Left forelimb (tissue), 1 donor: ENCODE measurements around the gene ZNF629.

Experiments used
- DNase-seq: peaks from one replicate; pipeline ENCODE4 v3.0.0-alpha.2; 2018; ENCODE audit warnings: low spot score

ZNF629 gene

DNA sequence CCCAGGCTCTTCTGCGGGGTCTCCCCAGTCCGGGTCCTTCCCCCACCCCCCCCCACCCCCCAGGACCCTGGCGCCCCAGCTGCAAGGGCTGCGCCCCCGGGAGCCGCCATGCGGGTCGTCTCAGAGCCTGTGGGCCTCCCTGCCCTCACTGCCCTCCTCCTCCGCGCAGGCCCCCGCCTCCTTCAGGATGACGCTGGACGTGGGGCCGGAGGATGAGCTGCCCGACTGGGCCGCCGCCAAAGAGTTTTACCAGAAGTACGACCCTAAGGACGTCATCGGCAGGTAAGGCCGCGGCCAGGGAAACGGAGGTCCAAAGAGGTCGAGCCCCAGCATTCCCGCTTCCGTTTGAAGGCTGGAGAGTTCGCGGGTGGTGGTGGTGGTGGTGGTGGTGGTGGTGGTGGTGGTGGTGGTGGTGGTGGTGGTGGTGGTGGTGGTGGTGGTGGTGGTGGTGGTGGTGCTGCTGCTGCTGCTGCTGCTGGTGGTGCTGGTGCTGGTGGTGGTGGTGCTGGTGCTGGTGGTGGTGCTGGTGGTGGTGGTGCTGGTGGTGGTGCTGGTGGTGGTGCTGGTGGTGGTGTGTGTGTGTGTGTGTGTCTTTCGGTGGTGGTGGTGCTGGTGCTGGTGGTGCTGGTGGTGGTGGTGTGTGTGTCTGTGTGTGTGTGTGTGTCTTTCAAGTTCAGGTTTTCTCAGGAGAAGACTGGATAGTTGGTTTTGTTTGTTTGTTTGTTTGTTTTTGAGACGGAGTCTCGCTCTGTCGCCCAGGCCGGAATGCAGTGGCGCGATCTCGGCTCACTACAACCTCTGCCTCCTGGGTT is 38.2 kb downstream of the ZNF629 start:
- no peak for DNase-seq

DNA sequence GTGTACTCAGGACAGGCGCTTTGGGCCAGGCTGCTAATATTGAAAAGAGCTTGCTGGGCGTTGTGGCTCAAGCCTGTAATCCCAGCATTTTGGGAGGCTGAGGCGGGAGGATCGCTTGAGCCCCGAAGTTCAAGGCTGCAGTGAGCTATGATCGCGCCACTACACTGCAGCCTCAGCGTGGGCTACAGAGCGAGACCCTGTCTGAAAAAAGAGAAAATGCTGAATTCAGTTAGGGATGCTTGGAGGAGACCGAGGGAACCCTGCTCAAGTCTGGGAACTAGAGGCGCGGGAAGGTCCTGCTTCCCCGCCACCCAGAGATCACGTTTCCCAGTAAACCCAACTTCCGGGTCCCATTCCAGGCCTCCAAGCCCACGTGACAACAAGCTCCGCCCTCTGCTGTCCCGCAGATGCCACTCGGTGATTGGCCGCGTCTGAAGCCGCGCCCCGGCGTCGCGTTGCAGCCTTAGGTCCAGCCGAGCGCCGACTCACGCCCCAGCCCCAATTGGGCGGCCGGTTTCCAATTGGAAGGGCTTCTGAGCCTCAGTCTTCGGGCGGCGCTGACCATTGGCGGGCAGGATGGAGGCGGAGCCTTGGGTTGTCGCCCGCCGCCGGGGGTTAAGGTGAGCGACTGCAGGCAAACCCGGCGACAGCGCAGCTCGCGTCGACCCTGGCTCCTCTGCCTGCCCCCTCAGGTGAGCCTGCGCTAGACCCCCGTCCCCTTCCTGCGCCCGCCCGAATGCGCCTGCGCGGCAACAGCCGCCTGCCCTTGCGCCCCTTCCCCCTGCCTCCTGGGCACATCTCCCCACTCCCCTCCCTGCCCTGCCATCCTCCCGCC is 39.0 kb downstream of the ZNF629 start, which contains the start of gene PHKG2:
Gene PHKG2 (plus strand): TSS at position 627 of the 835 bp plus-strand sequence. CDS start 396 bp downstream, outside the sequence.
- DNase-seq: peak; percentile 97

DNA sequence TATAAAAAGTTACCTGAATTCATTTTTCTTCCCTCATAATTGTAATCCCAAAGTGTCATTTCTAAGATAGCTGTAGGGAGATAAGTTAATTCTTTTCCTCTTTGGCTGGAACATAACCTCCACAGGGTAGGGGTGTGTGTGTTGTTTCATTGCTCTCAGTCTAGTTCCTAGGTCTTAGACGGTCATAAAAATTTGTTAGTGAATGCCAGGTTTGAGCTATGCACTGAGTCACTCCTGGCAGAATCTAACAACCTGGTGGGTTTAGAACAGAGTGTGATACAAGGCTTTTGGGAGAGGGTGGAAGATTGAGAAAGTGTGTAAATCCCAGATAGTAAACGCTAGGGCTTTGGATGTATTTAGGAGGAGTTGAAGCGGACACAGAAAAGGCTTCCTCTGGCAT is 39.7 kb downstream of the ZNF629 start:
- DNase-seq: no peak

DNA sequence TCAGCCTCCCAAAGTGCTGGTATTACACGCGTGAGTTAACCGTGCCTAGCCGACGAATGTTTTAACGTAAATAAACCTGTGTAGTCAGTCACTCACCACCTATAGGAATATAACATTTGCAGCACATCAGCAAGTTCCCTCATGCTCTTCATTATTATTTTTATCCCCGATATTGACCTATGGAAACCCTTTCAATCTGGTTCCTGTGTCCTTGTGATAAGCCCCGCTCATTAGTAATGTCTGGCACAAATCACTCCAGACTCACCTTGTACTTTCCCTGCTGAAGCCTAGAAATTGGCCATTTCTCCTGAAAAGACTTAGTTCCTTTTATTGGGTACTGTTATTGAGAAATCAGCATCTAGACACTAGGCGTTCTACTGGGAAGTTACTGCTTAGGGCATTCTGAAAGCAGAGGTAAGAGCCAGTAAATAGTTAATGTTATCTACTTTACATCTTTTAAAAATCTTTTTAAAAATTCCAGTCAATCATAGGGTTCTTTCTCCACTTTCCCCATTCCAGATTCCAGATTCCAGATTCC is 40.3 kb downstream of the ZNF629 start:
- no peak for DNase-seq

DNA sequence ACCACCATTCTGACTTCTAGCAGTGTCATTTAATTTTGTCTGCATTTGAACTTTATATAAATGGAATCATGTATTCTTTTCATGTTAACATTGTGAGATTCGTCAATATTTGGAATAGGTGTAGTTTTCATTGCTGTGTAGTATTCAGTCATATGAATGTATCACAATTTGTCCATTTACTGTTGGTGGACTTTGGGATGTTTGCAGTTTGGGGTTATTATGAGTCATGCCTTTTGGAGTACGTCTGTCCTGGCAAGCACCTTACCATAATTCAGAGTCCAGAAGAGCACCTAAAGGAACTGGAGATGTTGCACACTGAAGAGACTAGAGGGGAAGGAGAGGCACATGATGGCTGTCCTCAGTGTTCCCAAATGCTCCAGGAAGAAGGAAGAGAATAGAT is 41.9 kb downstream of the ZNF629 start:
- DNase-seq: no peak

DNA sequence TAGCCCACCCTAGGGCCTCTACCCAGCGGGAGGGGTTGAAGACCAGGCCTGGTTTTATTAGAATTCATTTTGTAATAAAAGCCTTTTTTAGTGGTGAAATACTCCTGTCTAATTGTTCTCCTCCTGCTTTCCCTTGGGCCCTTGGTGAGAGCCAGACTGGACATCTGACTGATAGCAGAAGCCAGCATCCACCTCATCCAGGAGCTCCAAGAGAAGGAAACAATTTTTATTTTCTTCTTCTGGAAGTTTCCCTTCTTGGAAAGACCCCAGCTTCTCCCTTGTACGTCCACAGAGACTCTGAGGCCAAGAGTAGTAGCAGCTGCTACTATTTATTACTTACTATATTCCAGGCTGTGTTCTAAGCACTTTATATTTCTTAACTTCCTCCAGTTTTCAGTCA is 42.8 kb downstream of the ZNF629 start:
- no peak for DNase-seq

DNA sequence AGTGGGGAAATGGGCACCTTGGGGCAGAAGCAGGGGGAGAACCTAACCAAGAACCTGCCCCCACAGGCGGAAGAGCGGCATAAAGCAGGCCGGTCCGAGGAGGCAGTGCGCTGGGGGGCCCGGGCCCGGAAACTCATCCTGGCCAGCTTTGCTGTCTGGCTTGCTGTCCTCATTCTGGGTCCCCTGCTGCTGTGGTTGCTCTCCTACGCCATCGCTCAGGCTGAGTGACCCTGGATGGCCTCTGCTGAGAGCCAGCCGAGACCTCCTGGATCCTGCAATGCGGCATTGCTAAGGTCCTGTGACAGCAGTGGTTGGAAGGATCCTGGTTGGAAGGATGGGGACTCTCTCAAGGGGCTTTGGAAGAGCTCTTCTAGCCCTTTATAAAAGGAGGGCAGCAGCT is 43.3 kb downstream of the ZNF629 start:
- DNase-seq: no peak

DNA sequence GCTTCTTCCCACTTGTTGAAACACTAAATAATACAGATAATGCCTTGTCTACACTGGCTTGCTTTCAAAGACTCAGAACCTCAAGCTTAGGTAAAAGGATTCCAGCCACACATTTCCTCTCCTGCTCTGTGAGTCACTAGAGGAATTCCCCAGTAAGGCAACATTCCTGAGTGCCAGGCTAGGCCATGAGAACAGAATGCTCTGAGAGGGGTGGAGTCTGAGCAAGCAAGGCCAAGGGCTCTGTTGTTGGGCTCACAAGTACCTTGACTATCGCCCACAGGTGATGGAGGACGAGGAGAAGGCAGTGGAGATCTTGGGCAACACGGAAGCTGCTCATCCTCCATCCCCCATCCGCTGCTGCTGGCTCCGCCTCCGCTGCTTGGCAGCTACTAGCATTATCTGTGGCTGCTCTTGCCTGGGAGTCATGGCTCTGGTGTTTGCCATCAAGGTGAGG is 45.5 kb downstream of the ZNF629 start:
- DNase-seq: no peak

DNA sequence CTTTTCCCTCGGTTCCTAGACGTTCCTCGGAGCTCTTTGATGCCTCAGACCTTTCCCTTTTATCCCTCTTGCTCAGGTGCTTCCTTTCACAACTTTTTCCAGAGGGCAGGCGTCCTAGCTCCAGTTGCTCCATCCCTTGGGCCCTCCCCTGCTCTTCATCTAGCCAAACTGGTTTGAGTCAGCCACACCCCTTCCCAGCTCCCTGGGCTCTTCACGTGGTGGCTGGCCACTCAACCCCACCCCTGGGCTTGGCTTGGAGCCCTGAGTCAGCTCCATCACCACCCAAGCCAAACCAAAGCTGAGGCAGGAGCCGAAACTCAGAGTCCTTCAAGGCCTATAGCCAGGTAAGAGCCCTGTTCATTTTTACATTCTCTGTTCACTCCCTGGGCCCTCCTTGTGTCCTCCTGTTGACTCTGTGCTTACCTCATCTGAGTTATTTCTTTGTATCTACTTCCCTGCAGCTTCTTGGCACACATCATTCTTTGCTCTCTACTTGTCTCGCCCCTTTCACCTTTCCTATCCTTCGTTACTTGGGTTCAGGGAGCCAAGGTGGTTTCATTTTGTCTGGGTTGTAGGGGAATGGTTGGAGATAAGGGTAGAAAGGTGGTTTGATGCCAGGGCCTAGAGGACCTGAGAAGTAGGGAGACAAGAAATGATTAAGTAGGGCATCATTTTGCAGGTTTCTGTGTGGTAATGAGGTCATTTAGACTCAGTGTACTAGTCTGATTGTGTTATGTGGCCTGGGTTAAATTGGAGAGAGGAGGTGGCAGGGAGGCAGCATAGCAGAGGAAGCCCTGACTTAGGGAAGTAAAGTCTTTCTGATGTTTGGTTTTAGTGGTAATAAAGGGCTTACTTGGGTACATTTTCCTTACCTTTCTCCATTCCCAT is 46.4 kb downstream of the ZNF629 start:
- no peak for DNase-seq

DNA sequence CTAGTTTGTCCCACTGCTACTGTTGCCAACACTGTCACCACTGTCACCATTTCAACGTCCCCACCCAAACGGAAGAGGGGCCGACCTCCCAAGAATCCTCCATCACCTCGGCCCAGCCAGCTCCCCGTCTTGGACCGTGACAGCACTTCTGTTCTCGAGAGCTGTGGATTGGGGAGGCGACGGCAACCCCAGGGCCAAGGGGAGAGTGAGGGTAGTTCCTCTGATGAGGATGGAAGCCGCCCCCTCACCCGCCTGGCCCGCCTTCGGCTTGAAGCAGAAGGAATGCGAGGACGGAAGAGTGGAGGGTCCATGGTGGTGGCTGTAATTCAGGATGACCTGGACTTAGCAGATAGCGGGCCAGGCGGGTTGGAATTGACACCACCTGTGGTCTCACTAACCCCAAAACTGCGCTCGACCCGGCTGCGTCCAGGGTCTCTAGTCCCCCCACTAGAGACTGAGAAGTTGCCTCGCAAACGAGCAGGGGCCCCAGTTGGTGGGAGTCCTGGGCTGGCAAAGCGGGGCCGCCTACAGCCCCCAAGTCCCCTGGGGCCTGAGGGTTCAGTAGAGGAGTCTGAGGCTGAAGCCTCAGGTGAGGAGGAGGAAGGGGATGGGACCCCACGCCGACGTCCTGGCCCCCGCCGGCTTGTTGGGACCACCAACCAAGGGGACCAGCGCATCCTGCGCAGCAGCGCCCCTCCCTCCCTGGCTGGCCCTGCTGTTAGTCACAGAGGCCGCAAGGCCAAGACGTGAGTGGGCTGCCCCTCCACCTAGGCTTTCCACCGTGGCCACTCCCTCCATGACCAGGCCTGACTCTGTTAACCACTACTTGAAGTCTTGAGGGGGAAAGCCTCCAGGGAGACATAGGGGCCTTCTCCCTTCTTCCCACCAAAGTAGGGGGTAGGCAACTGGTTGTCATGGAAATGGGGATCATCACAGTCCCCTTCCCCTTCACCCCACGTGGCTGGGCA is 47.7 kb downstream of the ZNF629 start:
- DNase-seq: no peak

DNA sequence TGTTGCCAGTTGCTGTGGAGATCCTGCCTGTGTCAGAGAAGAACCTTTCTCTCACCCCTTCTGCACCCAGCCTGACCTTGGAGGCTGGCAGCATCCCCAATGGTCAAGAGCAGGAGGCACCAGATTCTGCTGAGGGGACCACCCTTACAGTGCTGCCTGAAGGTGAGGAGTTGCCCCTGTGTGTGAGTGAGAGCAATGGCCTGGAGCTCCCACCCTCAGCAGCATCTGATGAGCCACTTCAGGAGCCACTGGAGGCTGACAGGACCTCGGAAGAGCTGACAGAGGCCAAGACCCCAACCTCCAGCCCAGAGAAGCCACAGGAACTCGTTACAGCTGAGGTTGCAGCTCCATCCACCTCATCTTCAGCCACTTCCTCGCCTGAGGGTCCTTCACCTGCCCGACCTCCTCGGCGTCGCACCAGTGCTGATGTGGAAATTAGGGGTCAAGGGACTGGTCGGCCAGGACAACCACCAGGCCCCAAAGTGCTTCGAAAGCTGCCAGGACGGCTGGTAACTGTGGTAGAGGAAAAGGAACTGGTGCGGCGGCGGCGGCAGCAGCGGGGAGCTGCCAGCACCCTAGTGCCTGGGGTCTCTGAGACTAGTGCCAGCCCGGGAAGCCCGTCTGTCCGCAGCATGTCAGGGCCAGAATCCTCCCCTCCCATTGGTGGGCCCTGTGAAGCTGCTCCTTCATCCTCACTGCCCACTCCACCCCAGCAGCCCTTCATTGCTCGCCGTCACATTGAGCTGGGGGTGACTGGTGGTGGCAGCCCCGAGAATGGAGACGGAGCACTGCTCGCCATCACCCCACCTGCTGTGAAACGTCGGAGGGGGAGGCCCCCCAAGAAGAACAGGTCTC is 49.0 kb downstream of the ZNF629 start:
- DNase-seq: no peak

DNA sequence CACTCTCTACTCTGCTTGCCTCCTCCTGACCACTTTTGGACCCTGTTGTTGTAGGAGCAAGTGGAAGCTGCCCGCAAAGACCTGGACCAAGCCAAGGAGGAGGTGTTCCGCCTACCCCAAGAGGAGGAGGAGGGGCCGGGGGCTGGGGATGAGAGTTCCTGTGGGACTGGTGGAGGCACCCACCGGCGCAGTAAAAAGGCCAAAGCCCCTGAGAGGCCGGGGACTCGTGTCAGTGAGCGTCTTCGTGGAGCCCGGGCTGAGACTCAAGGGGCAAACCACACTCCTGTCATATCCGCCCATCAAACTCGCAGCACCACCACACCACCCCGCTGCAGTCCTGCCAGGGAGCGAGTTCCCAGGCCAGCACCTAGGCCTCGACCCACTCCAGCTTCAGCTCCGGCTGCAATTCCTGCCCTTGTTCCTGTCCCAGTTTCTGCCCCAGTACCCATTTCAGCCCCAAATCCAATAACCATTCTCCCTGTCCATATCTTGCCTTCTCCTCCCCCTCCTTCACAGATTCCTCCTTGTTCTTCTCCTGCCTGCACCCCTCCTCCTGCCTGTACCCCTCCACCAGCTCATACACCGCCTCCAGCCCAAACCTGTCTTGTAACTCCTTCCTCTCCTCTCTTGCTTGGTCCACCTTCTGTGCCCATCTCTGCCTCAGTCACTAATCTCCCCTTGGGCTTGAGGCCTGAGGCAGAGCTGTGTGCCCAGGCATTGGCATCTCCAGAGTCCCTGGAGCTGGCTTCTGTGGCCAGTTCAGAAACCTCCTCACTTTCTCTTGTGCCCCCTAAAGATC is 49.8 kb downstream of the ZNF629 start:
- DNase-seq: no peak

DNA sequence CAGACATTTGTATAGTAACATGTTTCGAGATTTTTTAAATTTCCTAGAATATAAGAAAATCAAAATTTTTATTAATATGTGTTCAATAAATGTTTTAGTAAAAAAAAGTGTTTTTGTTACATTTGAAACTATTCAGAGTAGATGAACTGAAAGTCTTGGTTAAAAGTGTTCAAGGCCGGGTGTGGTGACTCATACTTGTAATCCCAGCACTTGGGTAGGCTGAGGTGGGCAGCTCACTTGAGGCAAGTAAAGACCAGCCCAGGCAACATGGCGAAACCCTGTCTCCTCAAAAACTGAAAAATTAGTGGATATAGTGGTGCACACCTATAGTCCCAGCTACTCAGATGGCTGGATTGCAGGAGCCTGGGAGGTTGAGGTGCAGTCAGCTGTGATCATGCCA is 55.6 kb downstream of the ZNF629 start:
- no peak for DNase-seq

DNA sequence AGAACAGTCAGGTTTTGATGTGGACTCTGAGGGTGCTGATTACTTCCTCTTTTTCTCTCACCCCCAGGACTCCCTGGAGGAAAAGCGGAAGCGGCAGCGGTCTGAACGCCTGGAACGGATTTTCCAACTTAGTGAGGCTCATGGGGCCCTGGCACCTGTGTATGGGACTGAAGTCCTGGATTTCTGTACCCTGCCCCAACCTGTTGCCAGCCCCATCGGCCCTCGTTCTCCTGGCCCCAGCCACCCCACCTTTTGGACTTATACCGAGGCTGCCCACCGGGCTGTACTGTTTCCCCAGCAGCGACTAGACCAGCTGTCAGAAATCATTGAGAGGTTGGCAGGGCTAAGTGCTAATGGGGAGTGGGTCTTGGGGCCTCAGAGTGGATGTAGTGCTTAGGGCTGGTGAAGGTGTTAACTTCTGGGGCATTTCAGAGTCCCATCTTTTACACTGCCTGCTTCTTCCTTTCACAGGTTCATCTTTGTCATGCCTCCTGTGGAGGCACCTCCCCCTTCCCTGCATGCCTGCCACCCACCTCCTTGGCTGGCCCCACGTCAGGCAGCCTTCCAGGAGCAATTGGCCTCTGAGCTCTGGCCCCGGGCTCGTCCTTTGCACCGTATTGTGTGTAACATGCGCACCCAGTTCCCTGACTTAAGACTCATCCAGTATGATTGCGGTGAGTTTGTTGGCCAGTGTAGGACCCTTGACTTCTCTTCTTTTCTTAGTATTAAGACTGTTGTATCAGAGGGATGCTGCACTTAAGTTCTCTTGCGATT is 57.9 kb downstream of the ZNF629 start:
- DNase-seq: no peak
